Measurements from ENCODE around the gene HBA1.

DNA sequence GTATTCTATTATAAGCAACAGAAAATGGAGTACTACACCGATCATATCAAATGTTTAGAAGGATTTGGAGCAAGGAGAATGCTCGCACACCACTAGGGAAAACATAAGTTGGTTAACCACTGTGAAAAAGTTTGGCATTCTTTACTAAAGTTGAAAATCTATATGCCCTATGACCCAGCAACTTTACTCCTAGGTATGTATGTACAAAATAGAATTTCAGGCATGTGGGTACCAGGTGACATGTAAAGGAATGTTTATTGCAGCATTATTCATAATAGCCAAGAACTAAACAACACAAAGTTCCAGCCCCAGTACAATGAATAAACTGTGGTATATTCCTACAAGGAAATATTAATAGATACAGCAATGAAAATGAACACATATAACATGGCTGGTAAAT is 29.8 kb upstream of the HBA1 start:
- TF ChIP-seq, protein P1, sequence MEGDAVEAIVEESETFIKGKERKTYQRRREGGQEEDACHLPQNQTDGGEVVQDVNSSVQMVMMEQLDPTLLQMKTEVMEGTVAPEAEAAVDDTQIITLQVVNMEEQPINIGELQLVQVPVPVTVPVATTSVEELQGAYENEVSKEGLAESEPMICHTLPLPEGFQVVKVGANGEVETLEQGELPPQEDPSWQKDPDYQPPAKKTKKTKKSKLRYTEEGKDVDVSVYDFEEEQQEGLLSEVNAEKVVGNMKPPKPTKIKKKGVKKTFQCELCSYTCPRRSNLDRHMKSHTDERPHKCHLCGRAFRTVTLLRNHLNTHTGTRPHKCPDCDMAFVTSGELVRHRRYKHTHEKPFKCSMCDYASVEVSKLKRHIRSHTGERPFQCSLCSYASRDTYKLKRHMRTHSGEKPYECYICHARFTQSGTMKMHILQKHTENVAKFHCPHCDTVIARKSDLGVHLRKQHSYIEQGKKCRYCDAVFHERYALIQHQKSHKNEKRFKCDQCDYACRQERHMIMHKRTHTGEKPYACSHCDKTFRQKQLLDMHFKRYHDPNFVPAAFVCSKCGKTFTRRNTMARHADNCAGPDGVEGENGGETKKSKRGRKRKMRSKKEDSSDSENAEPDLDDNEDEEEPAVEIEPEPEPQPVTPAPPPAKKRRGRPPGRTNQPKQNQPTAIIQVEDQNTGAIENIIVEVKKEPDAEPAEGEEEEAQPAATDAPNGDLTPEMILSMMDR (conservative IDR thresholded peaks at IDR 0.05; ENCODE audit: low read depth, low read length): no peak
- TF ChIP-seq EZH2 (IDR thresholded peaks at IDR 0.05; ENCODE audit: low read length, unreplicated experiment): no peak
- TF ChIP-seq EZH2phosphoT487 (IDR thresholded peaks at IDR 0.05; ENCODE audit: borderline replicate concordance, low read length): no peak
